Progenitor cell of endocrine pancreas (in vitro differentiated cells): ENCODE measurements around the gene MEIS1. TPM values are rescaled to one million over a fixed set of nuclear protein-coding genes. Genes with fewer than 3 reads are reported as not detected.

ENCODE experiments used
- DNase-seq: peaks from one replicate; pipeline ENCODE4 v3.0.0; 2021; ENCODE audit warnings: low spot score; ENCODE audit not compliant: unreplicated experiment
- H3K27ac Mint-ChIP-seq: 2 replicates; pipeline ENCODE4 v1.8.0; 2021; ENCODE audit warnings: mild to moderate bottlenecking, moderate library complexity, mixed read lengths
- H3K27me3 Mint-ChIP-seq: 2 replicates; pipeline ENCODE4 v1.8.0; 2021; ENCODE audit warnings: mixed read lengths
- H3K36me3 Mint-ChIP-seq: 2 replicates; pipeline ENCODE4 v1.8.0; 2022; ENCODE audit warnings: mixed read lengths; ENCODE audit not compliant: insufficient read depth
- H3K4me1 Mint-ChIP-seq: 2 replicates; pipeline ENCODE4 v1.8.0; 2021; ENCODE audit warnings: low read depth, mixed read lengths
- H3K4me3 Mint-ChIP-seq: 2 replicates; pipeline ENCODE4 v1.8.0; 2021; ENCODE audit warnings: low read depth, mild to moderate bottlenecking, moderate library complexity, mixed read lengths
- H3K9me3 Mint-ChIP-seq: 2 replicates; pipeline ENCODE4 v1.8.0; 2021; ENCODE audit warnings: low read depth, mixed read lengths
- CTCF ChIP-seq: fragments of 200-600 bp; sonication (generic); IDR thresholded peaks from one replicate; pipeline ENCODE4 v1.5.0; 2021; ENCODE audit warnings: antibody characterized with exemption, mild to moderate bottlenecking; ENCODE audit not compliant: unreplicated experiment
- total RNA-seq: library from RNA; stranded (reverse); gene quantifications from 2 replicates; pipeline ENCODE4 v1.2.1, GENCODE V29; 2021

Gene MEIS1
- total RNA-seq, 1 donor from 2014 or later, result 296 TPM

GRCh38 chr2:66523377-66523969 is 88.5 kb downstream of the MEIS1 start:
- Mint-ChIP-seq H3K4me1 (peaks cover 56% of the 10 kb centered on the region), H3K27ac (peak overlapping the region; percentile 51), H3K36me3 (peaks cover 31% of the 10 kb centered on the region), H3K27me3 (no peaks in the 10 kb centered on the region), H3K4me3 (no peak overlapping the region), H3K9me3 (no peaks in the 10 kb centered on the region)
- no peak for TF ChIP-seq CTCF
- no peak for DNase-seq

DNA sequence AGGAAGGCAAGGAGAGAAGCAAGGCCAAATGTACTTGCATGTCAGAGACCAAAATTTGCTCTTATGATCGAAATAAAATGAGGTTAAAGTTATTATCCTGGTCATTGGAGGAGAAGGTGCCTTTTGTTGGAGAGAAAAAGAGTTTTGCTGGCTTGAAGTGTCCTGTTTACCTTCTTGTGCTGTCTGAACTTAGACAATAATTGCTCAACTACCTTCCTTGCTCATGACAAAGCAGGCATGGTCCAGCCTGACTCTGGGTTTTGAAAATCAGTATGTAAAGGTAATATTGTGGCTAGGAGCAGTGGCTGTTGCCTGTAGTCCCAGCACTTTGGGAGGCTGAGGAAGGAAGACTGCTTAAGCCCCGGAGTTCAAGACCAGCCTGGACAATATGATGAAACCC is 89.1 kb downstream of the MEIS1 start:
- H3K27ac Mint-ChIP-seq, result peak overlapping the region; percentile 51
- no peak for TF ChIP-seq CTCF
- no peaks in the 10 kb centered on the region for H3K27me3 Mint-ChIP-seq
- peaks cover 60% of the 10 kb centered on the region for H3K4me1 Mint-ChIP-seq
- H3K9me3 Mint-ChIP-seq, result no peaks in the 10 kb centered on the region
- peaks cover 34% of the 10 kb centered on the region for H3K36me3 Mint-ChIP-seq
- no peak for DNase-seq
- no peak overlapping the region for H3K4me3 Mint-ChIP-seq

DNA sequence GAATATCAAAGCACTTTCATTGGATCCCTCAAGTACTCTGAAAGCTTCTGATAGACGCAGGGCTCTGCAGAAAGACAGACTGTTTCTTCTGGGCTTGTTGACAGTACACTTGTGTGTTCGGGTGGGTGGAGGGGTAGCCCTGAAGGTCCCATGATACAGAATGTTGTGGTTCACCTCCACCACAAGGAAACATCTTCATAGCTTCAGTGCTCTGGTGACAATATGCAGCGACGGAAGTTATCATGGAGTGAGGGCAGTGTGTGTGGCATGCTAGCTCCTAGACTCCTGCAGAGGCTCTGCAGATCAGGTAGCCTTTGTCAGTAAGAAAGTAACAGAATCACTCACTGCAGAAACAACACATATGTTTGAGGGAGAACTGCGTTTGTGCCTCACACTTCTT is 90.7 kb downstream of the MEIS1 start:
- Mint-ChIP-seq H3K4me3 (no peak overlapping the region), H3K9me3 (peaks cover 4% of the 10 kb centered on the region)

GRCh38 chr2:66526180-66526579 is 91.3 kb downstream of the MEIS1 start:
- Mint-ChIP-seq H3K27me3 (no peaks in the 10 kb centered on the region), H3K36me3 (peaks cover 35% of the 10 kb centered on the region), H3K4me3 (no peak overlapping the region), H3K9me3 (peaks cover 4% of the 10 kb centered on the region), H3K4me1 (peaks cover 67% of the 10 kb centered on the region), H3K27ac (peak overlapping the region; percentile 38)
- TF ChIP-seq CTCF, result no peak
- DNase-seq, result no peak

More for the DNA sequence above, 90.7 kb downstream of the MEIS1 start:
- no peak for TF ChIP-seq CTCF
- DNase-seq, result no peak
- peaks cover 33% of the 10 kb centered on the region for H3K36me3 Mint-ChIP-seq
- H3K27ac Mint-ChIP-seq, result peak overlapping the region; percentile 65
- H3K4me1 Mint-ChIP-seq, result peaks cover 65% of the 10 kb centered on the region
- no peaks in the 10 kb centered on the region for H3K27me3 Mint-ChIP-seq

GRCh38 chr2:66528974-66529724 is 94.2 kb downstream of the MEIS1 start:
- no peak for TF ChIP-seq CTCF
- Mint-ChIP-seq H3K4me3 (no peak overlapping the region), H3K36me3 (peaks cover 35% of the 10 kb centered on the region), H3K4me1 (peaks cover 50% of the 10 kb centered on the region), H3K9me3 (peaks cover 4% of the 10 kb centered on the region), H3K27me3 (no peaks in the 10 kb centered on the region), H3K27ac (peak overlapping the region; percentile 85)
- DNase-seq, result no peak
